Stimulated activated CD8-positive, alpha-beta memory T cell treated with anti-CD3 and anti-CD28 coated beads, Interleukin-12 subunit alpha, Interleukin-12 subunit beta, amount 100 ng/mL, for 24 hours (primary cell): ENCODE measurements around the gene SNRK.

Experiments
- DNase-seq: peaks from one replicate; pipeline ENCODE4 v3.0.0-alpha.2; 2020; ENCODE audit errors: extremely low read depth

The SNRK gene

DNA sequence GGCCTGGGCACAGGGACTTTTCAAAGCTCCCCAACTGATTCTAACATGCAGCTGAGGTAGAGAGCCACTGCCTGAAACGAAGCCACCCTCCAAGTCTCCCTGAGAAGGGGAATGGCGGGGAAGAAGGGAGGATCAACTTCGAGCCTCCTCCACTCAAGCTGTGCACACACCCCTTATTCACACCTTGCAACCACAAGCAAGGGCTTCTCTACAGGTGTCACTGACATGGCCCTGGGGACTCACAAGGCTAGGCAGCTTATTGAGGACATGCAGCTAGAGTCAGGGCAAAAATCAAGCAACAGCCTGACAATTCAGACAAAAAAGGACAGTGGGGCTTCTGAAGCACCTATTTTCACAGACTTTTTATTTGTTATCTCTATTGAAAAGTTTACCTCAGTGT lies 85.2 kb downstream of the SNRK start:
- DNase-seq, result no peak

DNA sequence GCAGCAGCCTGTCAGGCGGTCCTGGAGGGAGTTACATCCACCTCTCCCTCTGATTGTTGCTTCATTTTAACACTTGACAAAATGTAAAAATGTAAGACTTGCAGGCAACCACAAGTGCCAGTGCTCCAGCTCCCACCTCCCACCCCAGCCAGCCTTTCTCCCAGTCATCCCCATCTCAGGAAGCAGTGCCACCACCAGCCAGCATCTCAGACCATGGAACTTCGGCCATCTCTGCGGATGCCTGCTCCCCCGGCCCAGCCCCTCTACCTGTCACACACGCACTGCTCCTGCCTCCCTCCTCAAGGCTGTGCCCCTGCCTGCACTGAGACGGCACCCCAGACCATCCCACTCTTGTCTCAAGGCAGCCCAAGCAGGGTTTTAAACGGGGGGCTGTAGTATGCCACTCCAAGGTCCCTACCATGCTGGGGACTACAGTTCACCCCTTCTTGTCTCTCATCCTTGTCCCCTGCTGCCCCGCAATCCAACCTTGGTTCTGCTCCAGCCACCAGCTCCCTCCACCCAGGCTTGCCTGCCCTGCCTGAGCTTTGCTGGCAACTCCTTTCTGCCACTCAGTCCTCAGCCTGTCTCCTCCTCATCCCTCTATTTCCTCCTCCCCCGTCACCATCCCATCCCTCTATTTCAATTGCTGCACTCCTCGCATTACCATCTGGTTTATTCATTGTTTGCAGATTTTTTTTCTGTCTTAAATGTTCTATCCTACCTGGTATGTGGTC lies 85.8 kb downstream of the SNRK start:
- no peak for DNase-seq

DNA sequence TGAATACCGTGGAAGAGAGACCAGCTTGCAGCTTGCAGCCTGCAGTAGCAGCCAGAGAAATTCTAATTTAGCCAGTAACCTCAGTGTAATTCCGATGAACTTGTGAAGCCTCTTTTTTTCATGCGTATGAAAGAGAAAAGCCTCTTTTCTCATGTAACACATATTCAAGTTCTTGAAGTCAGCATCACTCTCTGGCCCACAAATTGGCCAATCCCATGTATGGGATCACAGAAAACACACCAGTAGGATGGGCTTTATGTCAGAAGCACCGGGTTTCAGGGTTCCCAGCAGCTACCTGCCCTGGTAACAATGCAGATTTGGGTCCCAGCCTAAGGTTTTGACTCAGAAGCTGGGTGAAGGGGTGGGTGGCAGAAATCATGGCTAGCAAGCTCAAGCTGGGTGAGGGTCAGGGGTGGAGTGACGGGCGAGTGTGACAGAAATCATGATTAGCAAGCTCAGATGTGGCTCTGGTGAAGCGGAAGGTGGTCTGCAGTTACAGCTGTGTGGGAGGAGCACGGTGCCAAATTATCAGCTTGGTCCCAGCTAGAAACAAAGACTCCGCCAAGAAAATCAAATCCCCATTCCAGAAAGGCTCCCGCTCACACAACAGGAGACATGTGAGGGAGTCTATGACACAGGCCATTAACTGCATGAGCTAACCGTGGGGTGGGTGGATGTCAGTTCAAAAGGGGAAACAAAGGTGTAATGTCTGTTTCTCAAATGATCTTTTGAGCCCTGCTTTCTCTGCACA lies 86.6 kb downstream of the SNRK start:
- no peak for DNase-seq

DNA sequence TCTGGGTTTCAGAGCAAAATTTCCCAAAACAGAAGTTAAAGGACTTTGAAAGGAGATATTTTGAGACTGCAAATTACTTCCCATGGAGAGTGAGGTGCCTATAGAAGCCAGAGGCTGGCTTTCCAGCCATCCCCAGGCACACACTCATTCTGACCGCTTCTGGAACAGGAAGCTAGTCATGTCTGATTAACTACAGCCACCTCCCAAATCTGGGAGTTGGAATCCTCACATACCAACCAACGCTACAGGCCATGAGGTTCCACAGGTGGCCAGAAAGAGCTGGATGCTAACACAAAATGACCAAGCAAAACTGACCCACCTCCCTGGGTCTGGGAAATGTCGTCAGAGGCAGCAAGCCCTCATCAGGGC lies 87.2 kb downstream of the SNRK start:
- no peak for DNase-seq

DNA sequence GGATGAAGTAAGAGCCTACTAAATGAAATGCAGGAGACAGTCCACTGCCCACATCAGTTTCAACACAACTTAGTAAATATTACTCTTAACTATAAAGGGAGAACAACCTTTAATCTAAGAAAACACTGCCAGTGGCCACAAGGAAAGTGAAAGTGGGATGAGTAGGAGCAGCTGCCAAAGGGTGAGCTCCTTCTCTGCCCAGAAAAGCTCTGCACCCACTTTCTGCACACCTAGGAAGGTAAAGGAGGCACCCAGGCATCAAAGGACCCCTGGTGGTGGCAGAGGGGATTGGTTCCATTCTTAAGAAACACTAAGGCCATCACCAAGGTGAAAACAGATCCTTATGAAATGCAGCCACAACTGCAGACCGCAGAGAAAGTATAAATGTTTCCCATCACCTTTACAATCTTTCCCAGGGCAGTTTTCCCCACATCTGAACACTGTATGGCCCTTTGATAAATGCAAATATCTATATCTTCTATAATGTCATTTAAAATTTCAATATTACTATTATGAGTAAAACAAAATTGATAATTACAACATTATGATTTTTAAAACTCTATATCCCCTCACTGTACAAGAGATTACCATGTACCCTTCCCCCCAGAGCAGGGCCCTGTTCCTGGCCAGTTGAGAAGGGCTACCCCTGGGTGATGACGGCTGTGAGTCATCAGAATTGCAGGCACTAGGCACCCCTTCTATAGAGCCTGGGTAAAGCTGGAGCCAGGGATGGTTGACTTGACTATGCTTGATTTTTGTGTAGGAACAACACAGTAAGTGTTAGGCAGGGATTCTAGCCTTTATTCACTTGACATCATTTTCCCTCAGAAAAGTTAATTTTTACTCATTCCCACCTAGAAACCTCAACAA lies 92.0 kb downstream of the SNRK start:
- peak; percentile 20 for DNase-seq

DNA sequence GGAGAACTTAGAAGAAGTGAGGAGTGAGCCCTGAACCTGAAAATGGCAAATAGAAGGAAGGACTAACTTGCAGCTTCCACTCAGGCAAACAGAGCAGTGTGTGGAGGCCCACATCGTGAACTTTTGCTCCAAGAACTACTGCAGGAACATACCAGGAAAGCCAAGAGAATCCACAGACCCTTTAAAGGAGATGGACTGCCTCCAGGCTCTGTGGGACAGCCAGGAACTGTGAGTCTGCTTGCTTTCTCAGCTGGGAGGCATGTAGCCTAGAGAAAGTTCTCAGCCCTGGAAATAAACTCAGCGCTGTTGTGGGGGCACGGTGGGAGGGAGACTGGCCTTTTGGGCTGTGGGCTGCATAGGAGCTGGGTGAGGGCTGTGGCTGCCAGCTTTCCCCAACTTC lies 93.0 kb downstream of the SNRK start:
- no peak for DNase-seq

DNA sequence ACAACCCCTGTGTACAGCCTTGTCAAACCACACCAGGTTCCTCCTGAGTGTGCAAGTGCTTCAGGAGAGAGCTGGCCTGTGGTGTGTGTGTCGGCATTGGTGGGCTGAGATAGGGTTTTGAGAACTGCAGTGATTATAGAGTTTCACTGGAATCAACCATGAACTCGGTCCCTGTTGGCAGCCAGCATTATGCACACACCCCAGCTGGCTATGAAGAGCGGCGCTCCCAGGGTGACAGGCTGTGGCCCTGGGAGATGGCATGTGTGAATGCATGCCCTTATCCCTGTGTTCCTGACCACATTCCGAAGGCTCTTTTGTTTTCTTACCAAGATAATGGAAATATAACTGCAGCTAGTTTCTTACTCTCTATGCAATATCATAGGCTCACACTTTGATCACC lies 101.8 kb downstream of the SNRK start:
- no peak for DNase-seq

DNA sequence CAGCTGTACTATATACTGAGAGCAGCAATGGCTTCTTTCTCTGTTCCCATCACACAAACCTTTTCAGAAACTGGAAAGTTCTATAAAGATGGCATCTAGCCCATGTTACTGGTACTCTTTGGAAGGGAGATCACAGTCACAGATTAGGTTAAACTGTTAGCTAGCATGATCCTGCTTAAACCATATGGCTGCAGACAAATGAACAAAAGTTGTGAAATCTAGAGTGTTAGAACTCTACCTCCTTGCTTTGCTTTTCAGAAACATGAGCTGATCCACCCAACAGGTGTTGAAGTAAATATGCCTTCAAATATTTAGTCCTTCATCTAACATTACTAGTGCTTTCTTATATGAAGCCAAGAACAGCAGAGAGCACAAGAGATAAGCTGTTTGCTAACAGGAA lies 102.6 kb downstream of the SNRK start:
- no peak for DNase-seq

DNA sequence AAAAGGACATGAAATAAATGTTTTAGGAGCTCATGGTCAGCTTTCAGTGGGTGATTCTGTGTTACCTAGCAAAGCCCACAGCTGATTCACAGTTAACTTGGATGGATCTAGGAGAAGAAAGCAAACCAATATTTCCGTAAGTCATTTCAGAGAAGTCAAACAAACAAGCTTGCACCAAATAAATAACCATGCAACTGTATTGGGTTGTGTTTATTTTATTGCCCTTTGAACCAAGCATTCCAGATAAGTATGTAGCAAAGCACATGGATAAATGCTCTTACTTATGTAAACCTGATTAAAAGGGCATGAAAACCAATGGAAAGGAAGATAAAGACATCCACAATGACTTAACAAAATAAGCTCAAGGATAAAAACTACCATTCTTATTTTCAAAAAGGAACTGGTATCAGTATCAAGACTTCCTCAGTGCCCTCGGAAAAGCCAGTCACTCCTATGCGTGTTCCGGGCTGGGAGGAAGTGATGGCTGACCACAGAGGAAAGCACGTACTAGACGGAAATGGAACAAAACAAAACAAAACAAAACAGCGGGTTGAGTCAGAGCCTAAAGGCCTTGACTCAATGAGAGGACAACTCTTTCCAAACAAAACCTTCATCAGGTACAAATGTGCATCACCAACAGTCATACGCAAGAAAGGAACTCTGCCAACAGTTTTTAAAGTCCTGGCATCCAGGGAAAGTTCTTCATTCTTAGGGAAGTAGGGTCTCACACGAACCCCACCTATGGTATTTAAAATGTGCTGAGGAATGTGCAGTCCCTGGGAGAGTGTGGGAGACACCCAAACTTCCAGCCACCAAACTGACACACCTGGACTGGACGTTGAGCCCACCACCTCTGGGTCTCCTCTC lies 103.3 kb downstream of the SNRK start:
- DNase-seq, result peak; percentile 37

DNA sequence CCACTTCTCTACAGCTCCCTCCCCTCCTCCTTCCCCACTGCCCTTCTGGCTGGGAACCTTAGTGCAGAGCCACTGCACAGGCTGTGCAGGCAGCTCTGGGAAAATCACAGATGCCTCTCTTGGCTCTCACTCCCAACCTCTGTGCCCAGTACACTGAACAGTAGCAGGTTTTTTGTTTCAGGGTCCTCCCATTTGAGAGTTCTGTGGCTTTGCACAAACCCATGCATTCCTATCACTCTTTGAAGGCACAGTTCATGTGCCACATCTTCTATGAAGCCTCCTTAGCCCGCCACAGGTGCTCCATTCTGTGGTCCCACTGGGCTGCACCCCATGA lies 103.9 kb downstream of the SNRK start:
- no peak for DNase-seq

DNA sequence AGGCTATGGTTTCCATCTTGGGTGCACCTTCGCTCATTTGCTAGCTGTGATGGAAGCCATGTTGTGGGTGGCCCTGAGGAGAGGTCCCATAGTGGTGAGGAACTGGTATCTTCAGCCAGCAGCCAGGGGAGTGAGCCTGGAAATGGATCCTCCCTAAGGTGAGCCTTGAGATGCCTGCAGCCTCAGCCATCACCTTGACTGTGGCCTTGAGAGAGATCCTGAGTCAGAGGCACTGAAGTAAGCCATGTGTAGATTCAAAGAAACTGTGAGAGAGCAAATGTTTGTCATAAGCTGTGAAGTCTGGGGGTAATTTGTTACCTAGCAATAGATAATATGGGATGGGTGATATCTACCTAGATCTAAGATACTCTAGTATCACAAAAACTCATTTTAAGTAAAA lies 105.3 kb downstream of the SNRK start:
- no peak for DNase-seq

DNA sequence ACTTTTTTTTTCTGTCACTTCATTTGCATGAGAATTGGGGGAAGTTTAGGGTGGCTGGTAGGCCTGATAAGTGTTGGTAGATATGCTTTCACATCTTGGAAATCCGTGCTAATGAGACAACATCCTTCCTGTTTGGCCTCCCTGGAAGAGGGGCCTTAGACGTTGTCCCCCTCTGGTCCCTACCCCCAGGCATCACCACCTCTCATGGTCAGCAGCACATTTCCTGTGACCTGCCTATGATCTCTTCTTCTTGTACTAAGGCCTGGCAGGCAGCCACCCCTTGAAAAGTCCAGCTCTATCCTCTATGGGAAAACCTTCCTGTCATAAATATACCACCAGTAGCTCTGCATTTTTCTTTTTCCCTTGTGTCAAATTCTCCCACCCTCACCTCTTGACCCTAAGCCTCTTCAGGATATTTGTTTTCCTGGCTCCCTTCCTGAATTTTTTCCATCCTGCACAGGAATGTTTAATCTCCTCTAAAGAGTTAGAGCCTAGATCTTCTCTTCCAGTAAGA lies 107.8 kb downstream of the SNRK start:
- no peak for DNase-seq

DNA sequence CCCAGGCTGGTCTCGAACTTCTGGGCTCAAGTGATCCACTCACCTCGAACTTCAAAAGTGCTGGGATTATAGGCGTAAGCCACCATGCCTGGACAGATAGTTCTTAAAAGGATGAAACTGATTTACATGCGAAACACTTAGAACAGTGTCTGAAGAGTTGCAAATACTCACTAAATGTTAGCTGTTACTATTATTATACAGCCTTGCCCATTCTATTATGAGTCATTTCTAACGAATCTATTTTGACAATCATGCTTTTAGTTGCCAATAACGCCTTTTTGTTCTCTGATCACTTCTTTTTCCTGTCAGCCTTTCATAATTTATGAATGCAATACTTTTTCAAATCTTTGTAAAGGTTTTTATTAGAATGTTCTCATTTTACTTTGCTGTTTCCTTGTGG lies 112.7 kb downstream of the SNRK start:
- DNase-seq, result no peak

DNA sequence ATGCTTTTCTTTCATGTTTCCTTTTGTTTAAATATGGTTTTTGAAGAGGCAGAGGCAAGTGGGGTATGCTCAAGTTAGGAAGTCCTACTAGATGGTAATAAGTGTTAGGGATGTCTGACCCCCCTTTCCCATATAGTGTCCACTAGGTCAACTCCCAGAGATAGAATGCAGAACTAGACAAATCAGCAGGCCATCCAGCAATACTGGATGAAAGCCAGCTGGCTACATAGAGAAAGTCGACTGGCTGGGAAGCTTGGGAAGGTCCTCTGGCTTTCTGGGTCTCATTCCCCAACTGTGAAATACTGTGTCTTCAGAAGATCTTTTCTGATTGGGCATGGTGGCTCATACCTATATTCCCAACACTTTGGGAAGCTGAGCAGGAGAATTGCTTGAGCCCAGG lies 113.8 kb downstream of the SNRK start:
- no peak for DNase-seq
